GM23338 (cell line): ENCODE measurements around the gene PAK1. TPM values are rescaled to one million over a fixed set of nuclear protein-coding genes. Genes with fewer than 3 reads are reported as not detected.
"Not testable (repeated sequence)": the region's sequence is repeated elsewhere in the genome, so short reads cannot be mapped to it uniquely, and the experiment has no call there.

ENCODE experiments used
- ATAC-seq: fragments of 200-7000 bp; cut with Tn5 transposase; 3 replicates; pipeline ENCODE4 v1.9.1; 2020
- DNase-seq: peaks from one replicate; pipeline ENCODE4 v3.0.0-alpha.2; 2015; ENCODE audit warnings: low spot score
- H2AFZ ChIP-seq: fragments of 200-600 bp; sonication (generic); 2 replicates; pipeline ENCODE4 v1.8.0; 2016; ENCODE audit warnings: antibody characterized with exemption, mild to moderate bottlenecking, moderate library complexity
- H3F3A ChIP-seq: fragments of 200-600 bp; sonication (generic); replicated peaks from 2 replicates; pipeline ENCODE4 v1.8.0; 2017; ENCODE audit warnings: antibody characterized with exemption, mixed run types, low read depth
- H3K27ac ChIP-seq: fragments of 200-600 bp; sonication (generic); 2 replicates; pipeline ENCODE4 v1.6.1; 2016; ENCODE audit warnings: low read depth
- H3K27me3 ChIP-seq: fragments of 200-600 bp; sonication (generic); 2 replicates; pipeline ENCODE4 v1.8.0; 2016; ENCODE audit warnings: mild to moderate bottlenecking, mixed run types, moderate library complexity; ENCODE audit not compliant: insufficient read depth
- H3K36me3 ChIP-seq: fragments of 200-600 bp; sonication (generic); 2 replicates; pipeline ENCODE4 v1.8.0; 2016; ENCODE audit warnings: mild to moderate bottlenecking; ENCODE audit not compliant: insufficient read depth
- H3K4me1 ChIP-seq: fragments of 200-600 bp; sonication (generic); 2 replicates; pipeline ENCODE4 v1.8.0; 2016; ENCODE audit warnings: mild to moderate bottlenecking, moderate library complexity; ENCODE audit not compliant: insufficient read depth
- H3K4me2 ChIP-seq: fragments of 200-600 bp; sonication (generic); 2 replicates; pipeline ENCODE4 v1.7.1; 2017; ENCODE audit warnings: mixed run types
- H3K4me3 ChIP-seq: fragments of 200-600 bp; sonication (generic); 2 replicates; pipeline ENCODE4 v1.6.1; 2016; ENCODE audit warnings: mixed run types
- H3K79me2 ChIP-seq: fragments of 200-600 bp; sonication (generic); replicated peaks from 2 replicates; pipeline ENCODE4 v1.8.0; 2017; ENCODE audit warnings: mild to moderate bottlenecking; ENCODE audit not compliant: insufficient read depth
- H3K9me2 ChIP-seq: fragments of 200-600 bp; sonication (generic); 2 replicates; pipeline ENCODE4 v1.8.0; 2017; ENCODE audit not compliant: insufficient read depth
- H4K20me1 ChIP-seq: fragments of 200-600 bp; sonication (generic); replicated peaks from 2 replicates; pipeline ENCODE4 v1.8.0; 2017; ENCODE audit warnings: mild to moderate bottlenecking; ENCODE audit not compliant: insufficient read depth
- H3K27ac Mint-ChIP-seq: 2 replicates; pipeline ENCODE4 v1.8.0; 2020; ENCODE audit warnings: inconsistent platforms, mild to moderate bottlenecking, moderate library complexity, mixed read lengths
- H3K27me3 Mint-ChIP-seq: 3 replicates; pipeline ENCODE4 v1.8.0; 2022; ENCODE audit warnings: low read depth, mild to moderate bottlenecking, moderate library complexity, mixed read lengths, inconsistent platforms; ENCODE audit not compliant: insufficient read depth, poor library complexity
- H3K36me3 Mint-ChIP-seq: 3 replicates; pipeline ENCODE4 v1.8.0; 2021; ENCODE audit warnings: low read depth, mild to moderate bottlenecking, inconsistent platforms, moderate library complexity, mixed read lengths
- H3K4me1 Mint-ChIP-seq: 3 replicates; pipeline ENCODE4 v1.8.0; 2020; ENCODE audit warnings: mild to moderate bottlenecking, inconsistent platforms, mixed read lengths
- H3K4me3 Mint-ChIP-seq: 3 replicates; pipeline ENCODE4 v1.8.0; 2021; ENCODE audit warnings: moderate library complexity, mild to moderate bottlenecking, inconsistent platforms, mixed read lengths
- H3K9me3 Mint-ChIP-seq: 3 replicates; pipeline ENCODE4 v1.8.0; 2020; ENCODE audit warnings: moderate library complexity, mild to moderate bottlenecking, inconsistent platforms, mixed read lengths
- NANOG ChIP-seq: IDR thresholded peaks from 2 replicates; pipeline ENCODE4 v1.6.1; 2016; ENCODE audit warnings: antibody characterized with exemption, borderline replicate concordance
- STAT1 ChIP-seq: IDR thresholded peaks from one replicate; pipeline ENCODE4 v1.6.1; 2016; ENCODE audit warnings: antibody characterized with exemption; ENCODE audit not compliant: unreplicated experiment
- ZNF114 ChIP-seq: fragments of 250-450 bp; sonication (Bioruptor Pico); IDR thresholded peaks from 2 replicates; pipeline ENCODE4 v1.5.0; 2020; ENCODE audit warnings: mild to moderate bottlenecking, moderate library complexity
- ZNF462 ChIP-seq: fragments of 250-450 bp; sonication (Bioruptor Pico); IDR thresholded peaks from 2 replicates; pipeline ENCODE4 v1.5.0; 2020; ENCODE audit warnings: mild to moderate bottlenecking, moderate library complexity
- polyA plus RNA-seq: library from polyadenylated mRNA; unstranded; fragments of >200 nt; fragmentation: Nextera tagmentation; extraction: Ambion mirVana; gene quantifications from 2 replicates; pipeline ENCODE4 v1.2.1, GENCODE V29; 2016
- total RNA-seq: library from RNA; depleted of rRNA; stranded (reverse); fragments of >200 nt; shearing (Covaris generic); gene quantifications from 2 replicates; pipeline ENCODE4 v1.2.3, GENCODE V29; 2014

Gene PAK1
- total and polyA plus RNA-seq, 2 experiments from 2014 or later = 102 to 175 TPM

- no peak for TF ChIP-seq NANOG
- TF ChIP-seq STAT1 = no peak
- TF ChIP-seq ZNF114 = no peak
These were observed 23.5 kb upstream of the PAK1 start (continued) for GRCh38 chr11:77497368-77497767.

GRCh38 chr11:77495526-77495925 is 21.6 kb upstream of the PAK1 start:
- Histone ChIP-seq H2AFZ (no peak overlapping the region), H3K4me2 (no peak overlapping the region), H3K27ac (no peak overlapping the region), H4K20me1 (no peaks in the 10 kb centered on the region), H3F3A (no peaks in the 10 kb centered on the region), H3K4me3 (no peak overlapping the region), H3K36me3 (no peaks in the 10 kb centered on the region), H3K4me1 (no peaks in the 10 kb centered on the region), H3K27me3 (no peaks in the 10 kb centered on the region), H3K79me2 (no peaks in the 10 kb centered on the region), H3K9me2 (no peaks in the 10 kb centered on the region)
- H3K27me3 Mint-ChIP-seq = no peaks in the 10 kb centered on the region
- no peak overlapping the region for H3K4me3 Mint-ChIP-seq
- no peak for TF ChIP-seq ZNF114
- TF ChIP-seq ZNF462 (CRISPR knock-in tag) = no peak
- H3K36me3 Mint-ChIP-seq = no peaks in the 10 kb centered on the region; the same call in 2 of the 3 replicates
- ATAC-seq = no peak
- DNase-seq = no peak
- no peak overlapping the region for H3K27ac Mint-ChIP-seq
- H3K9me3 Mint-ChIP-seq = no peaks in the 10 kb centered on the region; the same call in 1 of the 3 replicates
- H3K4me1 Mint-ChIP-seq = no peaks in the 10 kb centered on the region; the same call in 2 of the 3 replicates

- H3F3A ChIP-seq, H3K4me3 Mint-ChIP-seq, H3K4me2 ChIP-seq, H3K27ac Mint-ChIP-seq, H4K20me1 ChIP-seq, H3K27me3 ChIP-seq, H3K27ac ChIP-seq, H3K4me3 ChIP-seq, H3K27me3 Mint-ChIP-seq, H3K4me1 Mint-ChIP-seq, H3K4me1 ChIP-seq, H3K9me3 Mint-ChIP-seq, H3K79me2 ChIP-seq, H3K36me3 Mint-ChIP-seq, H3K9me2 ChIP-seq, ATAC-seq, H2AFZ ChIP-seq, H3K36me3 ChIP-seq, DNase-seq: not testable (repeated sequence)
These were observed 16.1 kb upstream of the PAK1 start for GRCh38 chr11:77490035-77490434.
